H1 (cell line): ENCODE results near the gene C3orf20. TPM values are rescaled to one million over a fixed set of nuclear protein-coding genes. Genes with fewer than 3 reads are reported as not detected.

Experiments
- CTCF ChIA-PET: fragments of 300-600 bp; sonication (Branson Sonifier 250); formaldehyde crosslinking; loops from one replicate; lab custom pipeline; 2021; ENCODE audit not compliant: partially characterized antibody; lab: Charles Lee
- POLR2A ChIA-PET: fragments of 300-600 bp; sonication (Branson Sonifier 250); formaldehyde crosslinking; loops from one replicate; lab custom pipeline; 2021; ENCODE audit warnings: inconsistent platforms; ENCODE audit not compliant: partially characterized antibody; lab: Charles Lee
- DNase-seq, 2 experiments: peaks; one replicate each; pipeline versions ENCODE4 v3.0.0 to v3.0.0-alpha.2; 2010 to 2022; ENCODE audit warnings: low spot score in 2 of 2, low read depth in 1 of 2, mixed read lengths in 1 of 2
- FAIRE-seq: peaks from 2 replicates; lab custom pipeline; 2011; peaks lifted over from hg19 to GRCh38; lab: Jason Lieb, UNC
- H2AFZ ChIP-seq: 2 replicates; pipeline ENCODE4 v1.8.1; 2012; ENCODE audit warnings: low read length, inconsistent platforms
- H2AK5ac ChIP-seq: 2 replicates; pipeline ENCODE4 v1.6.1; 2013; ENCODE audit warnings: low read depth, low read length
- H2BK120ac ChIP-seq: replicated peaks from 2 replicates; pipeline ENCODE3; 2013; ENCODE audit warnings: low read depth, low read length, inconsistent platforms
- H2BK12ac ChIP-seq: 2 replicates; pipeline ENCODE4 v1.6.1; 2013; ENCODE audit warnings: low read depth, low read length
- H2BK15ac ChIP-seq: 2 replicates; pipeline ENCODE4 v1.6.1; 2013; ENCODE audit warnings: low read length
- H2BK20ac ChIP-seq: 2 replicates; pipeline ENCODE4 v1.6.1; 2013; ENCODE audit warnings: low read length
- H2BK5ac ChIP-seq: 2 replicates; pipeline ENCODE4 v1.6.1; 2013; ENCODE audit warnings: low read depth, low read length
- H3K14ac ChIP-seq: 2 replicates; pipeline ENCODE4 v1.6.1; 2013; ENCODE audit warnings: inconsistent platforms; ENCODE audit not compliant: insufficient read length
- H3K18ac ChIP-seq: 2 replicates; pipeline ENCODE4 v1.6.1; 2013; ENCODE audit warnings: low read length; ENCODE audit errors: extremely low read depth
- H3K23ac ChIP-seq: 2 replicates; pipeline ENCODE4 v1.6.1; 2013; ENCODE audit warnings: inconsistent platforms; ENCODE audit not compliant: insufficient read length
- H3K23me2 ChIP-seq: 2 replicates; pipeline ENCODE4 v1.6.1; 2013; ENCODE audit warnings: low read depth, low read length
- H3K27ac ChIP-seq: 2 replicates; pipeline ENCODE4 v1.6.1; 2011; ENCODE audit warnings: low read depth, low read length, inconsistent platforms
- H3K27me3 ChIP-seq, 4 experiments: replicated peaks in 1 of 4; 1 replicate in 1 of 4; 2 replicates in 3 of 4; pipeline versions ENCODE4 v1.6.1 to v1.8.1; 2011 to 2013; ENCODE audit warnings: low read length in 3 of 4, mild to moderate bottlenecking in 3 of 4, inconsistent platforms in 2 of 4, mixed read lengths in 2 of 4, moderate library complexity in 1 of 4; ENCODE audit not compliant: control insufficient read depth in 3 of 4, insufficient read depth in 3 of 4; ENCODE audit errors: extremely low read depth in 1 of 4
- H3K36me3 ChIP-seq, 4 experiments: 2 replicates each; pipeline versions ENCODE4 v1.6.1 to v1.8.1; 2011 to 2013; ENCODE audit warnings: mild to moderate bottlenecking in 4 of 4, low read length in 3 of 4, moderate library complexity in 2 of 4, control low read depth in 1 of 4, inconsistent platforms in 1 of 4; ENCODE audit not compliant: insufficient read depth in 4 of 4, control insufficient read depth in 2 of 4
- H3K4ac ChIP-seq: replicated peaks from 2 replicates; pipeline ENCODE3; 2013; ENCODE audit warnings: low read length, low read depth, mixed read lengths, inconsistent platforms; ENCODE audit not compliant: insufficient read length
- H3K4me1 ChIP-seq, 4 experiments: replicated peaks in 1 of 4; 1 replicate in 1 of 4; 2 replicates in 3 of 4; pipeline versions ENCODE4 v1.6.1 to v1.8.1; 2011 to 2013; ENCODE audit warnings: low read length in 3 of 4, inconsistent platforms in 2 of 4, mixed read lengths in 1 of 4; ENCODE audit not compliant: insufficient read depth in 4 of 4, control insufficient read depth in 3 of 4
- H3K4me2 ChIP-seq, 2 experiments: 2 replicates each; pipeline versions ENCODE4 v1.6.1 to v1.8.1; 2011 to 2013; ENCODE audit warnings: low read depth in 2 of 2, low read length in 2 of 2, control low read depth in 1 of 2, inconsistent platforms in 1 of 2, mild to moderate bottlenecking in 1 of 2; ENCODE audit not compliant: insufficient read depth in 1 of 2
- H3K4me3 ChIP-seq, 4 experiments: fragments of 200-600, 300-600 bp in 1 of 4; sonication (generic), shearing (Covaris generic), sonication (Bioruptor Twin) in 1 of 4; 2 replicates each; pipeline versions ENCODE4 v1.5.1 to v1.8.1; 2011 to 2016; ENCODE audit warnings: low read length in 4 of 4, low read depth in 3 of 4, control low read depth in 2 of 4, inconsistent platforms in 2 of 4, mild to moderate bottlenecking in 2 of 4, mixed read lengths in 1 of 4, moderate library complexity in 1 of 4; ENCODE audit not compliant: insufficient read depth in 2 of 4; ENCODE audit errors: extremely low read depth in 1 of 4
- H3K56ac ChIP-seq: replicated peaks from 2 replicates; pipeline ENCODE3; 2013; ENCODE audit warnings: low read depth, mild to moderate bottlenecking, mixed read lengths, low read length, inconsistent platforms; ENCODE audit not compliant: insufficient read length
- H3K79me1 ChIP-seq: 2 replicates; pipeline ENCODE4 v1.6.1; 2013; ENCODE audit warnings: low read depth, low read length, control low read depth
- H3K79me2 ChIP-seq, 2 experiments: 2 replicates each; pipeline versions ENCODE4 v1.6.1 to v1.8.1; 2012 to 2013; ENCODE audit warnings: low read length in 2 of 2, mild to moderate bottlenecking in 2 of 2, inconsistent platforms in 1 of 2; ENCODE audit not compliant: insufficient read depth in 2 of 2, control insufficient read depth in 1 of 2
- H3K9ac ChIP-seq, 4 experiments: replicated peaks in 1 of 4; 1 replicate in 1 of 4; 2 replicates in 3 of 4; pipeline versions ENCODE4 v1.6.1 to v1.8.1; 2011 to 2013; ENCODE audit warnings: low read depth in 3 of 4, low read length in 3 of 4, control low read depth in 2 of 4, mild to moderate bottlenecking in 2 of 4, moderate library complexity in 2 of 4, inconsistent platforms in 1 of 4; ENCODE audit errors: extremely low read depth in 1 of 4
- H3K9me3 ChIP-seq, 2 experiments: 2 replicates each; pipeline versions ENCODE4 v1.6.1 to v1.8.1; 2012 to 2013; ENCODE audit warnings: mild to moderate bottlenecking in 2 of 2, moderate library complexity in 2 of 2, control low read depth in 1 of 2, inconsistent platforms in 1 of 2, low read depth in 1 of 2, low read length in 1 of 2, mixed read lengths in 1 of 2; ENCODE audit not compliant: insufficient read depth in 2 of 2
- H4K20me1 ChIP-seq, 2 experiments: replicated peaks in 1 of 2; 2 replicates each; pipeline versions ENCODE3 to v1.8.1; 2011 to 2013; ENCODE audit warnings: inconsistent platforms in 2 of 2, low read length in 2 of 2, mild to moderate bottlenecking in 1 of 2; ENCODE audit not compliant: insufficient read depth in 2 of 2, control insufficient read depth in 1 of 2
- H4K5ac ChIP-seq: 2 replicates; pipeline ENCODE4 v1.6.1; 2013; ENCODE audit warnings: low read length, low read depth, mixed read lengths, inconsistent platforms; ENCODE audit not compliant: insufficient read length
- H4K8ac ChIP-seq: 2 replicates; pipeline ENCODE4 v1.8.0; 2013; ENCODE audit warnings: mild to moderate bottlenecking, moderate library complexity, low read length, inconsistent platforms; ENCODE audit not compliant: insufficient read depth; ENCODE audit errors: extremely low read depth
- H4K91ac ChIP-seq: replicated peaks from 2 replicates; pipeline ENCODE3; 2013; ENCODE audit warnings: low read length, mixed read lengths, inconsistent platforms; ENCODE audit not compliant: insufficient read length
- BCL11A ChIP-seq, 2 experiments: IDR thresholded peaks; one replicate each; pipeline ENCODE4 v1.6.1; 2011; ENCODE audit warnings: low read depth in 2 of 2, low read length in 2 of 2, mild to moderate bottlenecking in 2 of 2
- CBX5 ChIP-seq: fragments of 300-800, 300-1000 bp; sonication (generic); IDR thresholded peaks from 2 replicates; pipeline ENCODE4 v1.7.1; 2016; ENCODE audit warnings: antibody characterized with exemption, low read length, low read depth
- MAX ChIP-seq: IDR thresholded peaks from 2 replicates; pipeline ENCODE4 v1.6.1; 2012; ENCODE audit warnings: inconsistent platforms
- SAP30 ChIP-seq: fragments of 300-600 bp; sonication (generic); IDR thresholded peaks from 2 replicates; pipeline ENCODE4 v1.7.1; 2012; ENCODE audit warnings: low read length, moderate library complexity, mild to moderate bottlenecking, inconsistent platforms; ENCODE audit not compliant: insufficient read depth, insufficient replicate concordance
- SIX5 ChIP-seq: IDR thresholded peaks from 2 replicates; pipeline ENCODE4 v1.6.1; 2011; ENCODE audit warnings: mild to moderate bottlenecking, low read depth, low read length
- SP1 ChIP-seq: IDR thresholded peaks from 2 replicates; pipeline ENCODE4 v1.6.1; 2011; ENCODE audit warnings: low read depth, low read length
- SUZ12 ChIP-seq: fragments of 200-600 bp; sonication (generic); IDR thresholded peaks from 2 replicates; pipeline ENCODE4 v1.6.1; 2012; ENCODE audit warnings: mild to moderate bottlenecking, inconsistent platforms, low read length, moderate library complexity, mixed read lengths
- TBP ChIP-seq: IDR thresholded peaks from 2 replicates; pipeline ENCODE4 v1.6.1; 2011; ENCODE audit warnings: low read depth, low read length, improper control_type of control experiment
- TCF12 ChIP-seq: IDR thresholded peaks from 2 replicates; pipeline ENCODE4 v1.6.1; 2011; ENCODE audit warnings: low read depth, mild to moderate bottlenecking, low read length
- WGBS, 2 experiments: shearing (Covaris generic) in 1 of 2; methylation state at CpG; one replicate each; pipeline versions ENCODE4 v1.1.6 to v1.1.7; 2013 to 2015; ENCODE audit warnings: low lambda C conversion rate in 2 of 2, mixed read lengths in 2 of 2, inconsistent platforms in 1 of 2, low coverage in 1 of 2, missing lambda C conversion rate in 1 of 2; ENCODE audit not compliant: insufficient replicate concordance in 2 of 2, insufficient coverage in 1 of 2, insufficient read length in 1 of 2; ENCODE audit errors: extremely low coverage in 1 of 2, missing lambda C conversion rate in 1 of 2; 5-methylcytosine and 5-hydroxymethylcytosine counted together
- polyA plus RNA-seq, 7 experiments: library from polyadenylated mRNA; depleted of rRNA in 3 of 7; stranded (reverse) in 5 of 7; unstranded in 2 of 7; fragments of >200 nt in 5 of 7; fragments of 200-250 nt in 2 of 7; gene quantifications; 1 replicate in 5 of 7; 2 replicates in 1 of 7; 4 replicates in 1 of 7; pipeline versions ENCODE4 v1.2.1 to v1.2.3, GENCODE V29; 2011 to 2013; ENCODE audit warnings: missing spikeins in 2 of 7, mixed read lengths in 2 of 7
- total RNA-seq: library from RNA; stranded (reverse); fragmentation: NEBNext Ultra II Directional; extraction: Animal tissue kit (Norgen Biotek cat#: 25700); gene quantifications from 2 replicates; pipeline ENCODE4 v1.2.1, GENCODE V29; 2021

C3orf20 gene
- total and polyA plus RNA-seq, 2 of the 8 experiments (the other 6 are each of a cell fraction or from before 2014, with no cell fraction given): not detected

- H3K14ac ChIP-seq: no peak overlapping the region
- no peak overlapping the region for H4K8ac ChIP-seq
- no peak overlapping the region for H2BK15ac ChIP-seq
- H3K18ac ChIP-seq: no peak overlapping the region
- no peaks in the 10 kb centered on the region for H3K79me1 ChIP-seq
- H2AFZ ChIP-seq: no peak overlapping the region
- H3K79me2 ChIP-seq: no peaks in the 10 kb centered on the region
- ChIA-PET POLR2A (no interaction called here), CTCF (interaction anchor here (1.4 kb wide), 1 partner anchor 9 kb away, joined by 6 read pairs; no protein-coding TSS in a partner anchor)
- no peak overlapping the region for H3K4me2 ChIP-seq
- H4K91ac ChIP-seq: no peak overlapping the region
- 83% methylated on average over 5 of the region's 5 CpGs; no CpG with 5 or more reads in 1 of the 2 experiments for WGBS, 2 experiments
- no peak overlapping the region for H3K4ac ChIP-seq
- no peak for DNase-seq
- no peaks in the 10 kb centered on the region for H3K4me1 ChIP-seq
- H2BK120ac ChIP-seq: no peak overlapping the region
- H3K9me3 ChIP-seq: no peaks in the 10 kb centered on the region
- H3K9ac ChIP-seq: no peak overlapping the region
- H2BK20ac ChIP-seq: no peak overlapping the region
- no peak overlapping the region for H3K56ac ChIP-seq
- H3K36me3 ChIP-seq: no peaks in the 10 kb centered on the region
- no peaks in the 10 kb centered on the region for H4K20me1 ChIP-seq
- no peak overlapping the region for H2BK12ac ChIP-seq
- H3K27ac ChIP-seq: no peak overlapping the region
- FAIRE-seq: no peak
- no peak overlapping the region for H4K5ac ChIP-seq
- no peaks in the 10 kb centered on the region; a peak in 1 of 7 replicates for H3K27me3 ChIP-seq
- H2AK5ac ChIP-seq: no peak overlapping the region
- no peaks in the 10 kb centered on the region for H3K23me2 ChIP-seq
- H3K4me3 ChIP-seq: no peak overlapping the region
- no peak overlapping the region for H2BK5ac ChIP-seq
- no peak overlapping the region for H3K23ac ChIP-seq
- no peak for TF ChIP-seq SUZ12
- no peak for TF ChIP-seq SAP30
- no peak for TF ChIP-seq CBX5
- no peak for TF ChIP-seq TCF12
- no peak for TF ChIP-seq SP1
- no peak for TF ChIP-seq BCL11A (IDR thresholded peaks at IDR 0.05; ENCODE audit: low read depth in 2 of 2, low read length in 2 of 2)
- TF ChIP-seq TBP: no peak
- no peak for TF ChIP-seq SIX5
- TF ChIP-seq MAX: no peak
Measured at GRCh38 chr3:14645453-14645852, 29.5 kb upstream of the C3orf20 start.
